ENCODE measurements around the gene UAP1L1. TPM values are rescaled to one million over a fixed set of nuclear protein-coding genes. Genes with fewer than 3 reads are reported as not detected.
A peak's percentile ranks its signal among the peaks of the same experiment; 100 is the strongest.
"Not testable (repeated sequence)": the region's sequence is repeated elsewhere in the genome, so short reads cannot be mapped to it uniquely, and the experiment has no call there.

The UAP1L1 gene
- total RNA-seq, 4 donors from 2014 or later: 9.3 to 15.7 (median 12.4) TPM

DNA sequence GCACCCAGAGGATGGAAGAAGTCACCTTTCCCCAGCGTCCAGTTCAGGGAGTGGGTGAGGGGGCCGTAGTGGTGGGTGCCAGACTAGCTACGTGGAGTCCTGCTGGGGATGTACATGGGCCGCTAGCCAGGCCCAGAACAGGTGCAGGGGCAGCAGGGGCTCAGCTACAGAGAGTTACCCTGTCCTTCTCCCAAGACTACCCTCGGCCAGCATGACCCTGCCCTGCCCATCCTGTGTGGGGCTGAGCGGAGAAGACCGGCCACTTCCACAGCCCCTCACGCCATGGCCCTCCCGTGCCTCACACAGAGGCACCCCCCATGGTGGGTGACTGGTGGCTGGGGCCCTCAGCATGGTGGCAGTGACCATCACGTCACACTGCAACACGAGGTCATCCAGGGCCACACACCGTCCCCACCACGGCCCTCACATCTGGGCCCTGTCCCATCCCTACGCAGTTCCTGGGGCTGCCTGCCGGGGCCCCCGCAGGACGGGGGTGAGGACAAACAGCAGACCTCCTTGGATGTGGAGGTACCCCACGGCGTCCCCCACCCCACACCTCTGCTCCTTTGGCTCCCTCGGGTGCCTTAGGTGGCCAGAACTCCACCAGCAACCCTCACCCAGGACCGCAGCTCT, 38.2 kb downstream of the UAP1L1 start:
- intact Hi-C loops (cut with DNase I): loop anchor here (5.0 kb wide), 1 partner anchor 117 kb away; the partner anchor contains the start of gene SLC34A3
- Histone ChIP-seq H3K27me3 (no peaks in the 10 kb centered on the region), H3K27ac (no peak overlapping the region), H3K4me1 (peaks cover 5 to 10% of the 10 kb centered on the region in 2 donors), H3K4me3 (replicated peaks in 1 of 3) (no peak overlapping the region), H3K9me3 (no peaks in the 10 kb centered on the region), H3K36me3 (peaks cover 4 to 13% of the 10 kb centered on the region in 2 donors)
- TF ChIP-seq CTCF (IDR thresholded peaks at IDR 0.05) (no peak), POLR2A (IDR thresholded peaks at IDR 0.05) (no peak)
- DNase-seq: no peak
- WGBS, 2 donors: 75 to 80% methylated on average over 14 to 16 of the region's 21 CpGs

DNA sequence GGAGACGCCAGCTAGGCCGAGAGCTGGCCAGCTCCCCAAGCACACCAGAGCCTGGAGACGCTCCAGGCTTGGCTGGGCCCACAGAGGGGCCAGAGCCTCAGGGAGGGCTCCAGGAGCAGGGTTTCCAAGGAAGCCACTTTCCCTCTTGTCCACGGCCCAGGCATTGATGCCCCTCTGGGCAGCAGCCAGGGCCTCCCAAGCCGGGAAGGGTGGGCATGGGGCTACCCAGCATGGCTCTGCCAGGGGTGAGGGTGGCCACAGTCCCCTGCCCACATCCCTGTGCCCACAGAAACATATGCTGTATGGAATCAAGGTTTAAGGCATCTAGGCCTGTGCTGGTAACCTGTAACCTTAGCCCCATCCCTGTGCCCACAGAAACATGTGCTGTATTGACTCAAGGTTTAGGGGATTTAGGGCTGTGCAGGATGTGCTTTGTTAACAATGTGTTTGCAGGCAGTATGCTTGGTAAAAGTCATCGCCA, 38.8 kb downstream of the UAP1L1 start:
- H3K4me3 ChIP-seq (replicated peaks in 1 of 3): no peak overlapping the region
- no peaks in the 10 kb centered on the region for H3K27me3 ChIP-seq
- H3K4me1 ChIP-seq: peaks cover 5 to 10% of the 10 kb centered on the region in 2 donors
- DNase-seq: no peak
- intact Hi-C loops (cut with DNase I): loop anchor here (5.0 kb wide), 1 partner anchor 116 kb away; the partner anchor contains the start of gene SLC34A3
- TF ChIP-seq CTCF (IDR thresholded peaks at IDR 0.05): no peak
- TF ChIP-seq POLR2A (IDR thresholded peaks at IDR 0.05): no peak
- no peaks in the 10 kb centered on the region for H3K9me3 ChIP-seq
- H3K36me3 ChIP-seq: peaks cover 4 to 13% of the 10 kb centered on the region in 2 donors
- WGBS, 2 donors: 63% methylated on average over 3 of the region's 6 CpGs; no CpG with 5 or more reads in 1 of the 2 donors
- H3K27ac ChIP-seq: no peak overlapping the region

- Histone ChIP-seq H3K27me3 (no peaks in the 10 kb centered on the region), H3K36me3 (peaks cover 4 to 9% of the 10 kb centered on the region in 2 donors), H3K4me3 (replicated peaks in 1 of 3) (no peak overlapping the region), H3K4me1 (peaks cover 5 to 10% of the 10 kb centered on the region in 2 donors), H3K9me3 (no peaks in the 10 kb centered on the region), H3K27ac (no peak overlapping the region)
- WGBS, 2 donors: 56 to 57% methylated on average over 17 of the region's 17 CpGs
- no peak for DNase-seq
- intact Hi-C loops (cut with DNase I): loop anchor here (5.0 kb wide), 1 partner anchor 116 kb away; the partner anchor contains the start of gene SLC34A3
- TF ChIP-seq CTCF (IDR thresholded peaks at IDR 0.05): no peak
- TF ChIP-seq POLR2A (IDR thresholded peaks at IDR 0.05): no peak
Observed at GRCh38 chr9:137116728-137117127, 39.4 kb downstream of the UAP1L1 start.

- Histone ChIP-seq H3K4me1 (peaks cover 5 to 10% of the 10 kb centered on the region in 2 donors), H3K4me3 (replicated peaks in 1 of 3) (no peak overlapping the region), H3K27ac (no peak overlapping the region), H3K27me3 (no peaks in the 10 kb centered on the region), H3K36me3 (peaks cover 4% of the 10 kb centered on the region in 2 donors), H3K9me3 (no peaks in the 10 kb centered on the region)
- TF ChIP-seq CTCF (IDR thresholded peaks at IDR 0.05): no peak
- no peak for TF ChIP-seq POLR2A (IDR thresholded peaks at IDR 0.05)
- WGBS, 2 donors: 80 to 81% methylated on average over 12 to 13 of the region's 15 CpGs
- no peak for DNase-seq
- intact Hi-C loops (cut with DNase I): loop anchor here (5.0 kb wide), 1 partner anchor 115 kb away; the partner anchor contains the start of gene SLC34A3
Observed at GRCh38 chr9:137117269-137117731, 40.0 kb downstream of the UAP1L1 start.

GRCh38 chr9:137118092-137118603, 40.8 kb downstream of the UAP1L1 start:
- WGBS, 2 donors: 72 to 82% methylated on average over 12 of the region's 12 CpGs

GRCh38 chr9:137121927-137122795, 44.8 kb downstream of the UAP1L1 start:
- intact Hi-C loops (cut with DNase I); H3K27ac ChIP-seq; H3K36me3 ChIP-seq; H3K27me3 ChIP-seq; H3K9me3 ChIP-seq; H3K4me1 ChIP-seq; DNase-seq; H3K4me3 ChIP-seq (replicated peaks in 1 of 3): not testable (repeated sequence)
- WGBS, 2 donors: 80 to 81% methylated on average over 14 to 22 of the region's 25 CpGs

More at GRCh38 chr9:137118092-137118603, 40.8 kb downstream of the UAP1L1 start:
- intact Hi-C loops (cut with DNase I): loop anchor here (5.0 kb wide), 1 partner anchor 114 kb away; the partner anchor contains the start of gene SLC34A3
- H3K4me1 ChIP-seq; H3K4me3 ChIP-seq (replicated peaks in 1 of 3); H3K36me3 ChIP-seq; H3K9me3 ChIP-seq; H3K27ac ChIP-seq; H3K27me3 ChIP-seq: not testable (repeated sequence)
- peak; percentile 13 to 37 for DNase-seq

DNA sequence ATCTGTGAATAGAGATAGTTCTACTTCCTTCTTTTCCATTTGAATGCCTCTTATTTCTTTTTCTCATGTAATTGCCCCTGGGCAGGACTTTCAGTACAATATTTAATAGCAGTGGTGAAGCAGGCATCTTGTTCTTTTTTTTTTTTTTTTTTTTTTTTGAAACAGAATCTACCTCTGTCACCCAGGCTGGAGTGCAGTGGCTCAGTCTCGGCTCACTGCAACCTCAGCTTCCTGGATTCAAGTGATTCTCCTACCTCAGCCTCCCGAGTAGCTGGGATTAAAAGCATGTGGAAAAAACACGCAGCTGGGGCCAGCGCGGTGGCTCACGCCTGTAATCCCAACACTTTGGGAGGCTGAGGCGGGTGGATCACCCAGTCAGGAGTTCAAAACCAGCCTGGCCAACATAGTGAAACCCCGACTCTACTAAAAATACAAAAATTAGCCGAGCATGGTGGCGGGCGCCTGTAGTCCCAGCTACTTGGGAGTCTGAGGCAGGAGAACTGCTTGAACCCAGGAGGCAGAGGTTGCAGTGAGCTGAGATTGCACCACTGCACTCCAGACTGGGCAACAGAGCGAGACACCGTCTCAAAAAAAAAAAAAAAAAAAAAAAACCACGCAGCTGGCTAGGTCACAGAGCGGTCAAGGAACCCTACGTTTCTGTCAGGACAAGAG, 45.6 kb downstream of the UAP1L1 start:
- H3K27ac ChIP-seq; H3K4me3 ChIP-seq (replicated peaks in 1 of 3); H3K36me3 ChIP-seq; H3K4me1 ChIP-seq; H3K27me3 ChIP-seq; H3K9me3 ChIP-seq; DNase-seq; intact Hi-C loops (cut with DNase I): not testable (repeated sequence)
- 88 to 92% methylated on average over 16 of the region's 16 CpGs for WGBS, 2 donors
